Mesenchymal stem cell (in vitro differentiated cells and primary cell): Measurements from ENCODE around the gene MCIDAS.

Experiments
- DNase-seq: peaks from one replicate; pipeline ENCODE4 v3.0.0-alpha.2; 2013
- H2AFZ ChIP-seq: one replicate; pipeline ENCODE4 v1.6.1; 2013; ENCODE audit warnings: low read depth, mild to moderate bottlenecking, control low read depth, inconsistent platforms, low read length, moderate library complexity
- H2AK5ac ChIP-seq: 2 replicates; pipeline ENCODE4 v1.6.1; 2013; ENCODE audit warnings: low read length, moderate library complexity, mild to moderate bottlenecking, inconsistent platforms; ENCODE audit not compliant: severe bottlenecking
- H2BK120ac ChIP-seq: one replicate; pipeline ENCODE4 v1.6.1; 2013; ENCODE audit warnings: low read depth, mild to moderate bottlenecking, inconsistent platforms, low read length, moderate library complexity
- H2BK12ac ChIP-seq, 2 experiments: one replicate each; pipeline ENCODE4 v1.6.1; 2013; ENCODE audit warnings: inconsistent platforms in 2 of 2, low read length in 2 of 2, mild to moderate bottlenecking in 2 of 2, moderate library complexity in 2 of 2, control low read depth in 1 of 2
- H2BK15ac ChIP-seq: one replicate; pipeline ENCODE4 v1.6.1; 2013; ENCODE audit warnings: mild to moderate bottlenecking, low read depth, inconsistent platforms; ENCODE audit not compliant: poor library complexity, severe bottlenecking
- H2BK5ac ChIP-seq: 2 replicates; pipeline ENCODE4 v1.6.1; 2013; ENCODE audit warnings: low read depth, mild to moderate bottlenecking, low read length, control low read depth, inconsistent platforms; ENCODE audit not compliant: poor library complexity, severe bottlenecking
- H3K14ac ChIP-seq, 2 experiments: one replicate each; pipeline ENCODE4 v1.6.1; 2013; ENCODE audit warnings: inconsistent platforms in 2 of 2, low read length in 2 of 2, control low read depth in 1 of 2, mild to moderate bottlenecking in 1 of 2, moderate library complexity in 1 of 2
- H3K18ac ChIP-seq, 2 experiments: one replicate each; pipeline ENCODE4 v1.6.1; 2013; ENCODE audit warnings: inconsistent platforms in 2 of 2, low read length in 2 of 2, control low read depth in 1 of 2, low read depth in 1 of 2, mild to moderate bottlenecking in 1 of 2
- H3K23ac ChIP-seq, 2 experiments: one replicate each; pipeline ENCODE4 v1.6.1; 2013; ENCODE audit warnings: inconsistent platforms in 2 of 2, low read length in 2 of 2, mild to moderate bottlenecking in 2 of 2, moderate library complexity in 2 of 2, control low read depth in 1 of 2
- H3K27ac ChIP-seq: 2 replicates; pipeline ENCODE4 v1.5.1; 2013; ENCODE audit warnings: mild to moderate bottlenecking, moderate library complexity, low read length, control low read depth, inconsistent platforms; ENCODE audit not compliant: poor library complexity, severe bottlenecking
- H3K27me3 ChIP-seq, 2 experiments: 2 replicates each; pipeline versions ENCODE4 v1.6.1 to v1.7.0; 2013; ENCODE audit warnings: low read length in 2 of 2, mild to moderate bottlenecking in 2 of 2, moderate library complexity in 2 of 2, control low read depth in 1 of 2, inconsistent platforms in 1 of 2; ENCODE audit not compliant: control insufficient read depth in 1 of 2, insufficient read depth in 1 of 2
- H3K36me3 ChIP-seq, 2 experiments: 2 replicates each; pipeline versions ENCODE4 v1.6.1 to v1.7.0; 2013; ENCODE audit warnings: low read length in 2 of 2, control low read depth in 1 of 2, inconsistent platforms in 1 of 2, low read depth in 1 of 2, mild to moderate bottlenecking in 1 of 2; ENCODE audit not compliant: insufficient read depth in 2 of 2, control insufficient read depth in 1 of 2
- H3K4ac ChIP-seq, 2 experiments: one replicate each; pipeline ENCODE4 v1.6.1; 2013; ENCODE audit warnings: inconsistent platforms in 2 of 2, low read length in 2 of 2, mild to moderate bottlenecking in 2 of 2, moderate library complexity in 2 of 2, control low read depth in 1 of 2, low read depth in 1 of 2
- H3K4me1 ChIP-seq: 2 replicates; pipeline ENCODE4 v1.6.1; 2013; ENCODE audit warnings: low read depth, low read length, control low read depth; ENCODE audit not compliant: control insufficient read depth, insufficient read depth
- H3K4me2 ChIP-seq: 2 replicates; pipeline ENCODE4 v1.6.1; 2013; ENCODE audit warnings: low read length, mild to moderate bottlenecking, inconsistent platforms; ENCODE audit not compliant: poor library complexity, severe bottlenecking
- H3K4me3 ChIP-seq, 2 experiments: 2 replicates each; pipeline versions ENCODE4 v1.5.1 to v1.7.0; 2013; ENCODE audit warnings: low read length in 2 of 2, mild to moderate bottlenecking in 2 of 2, control low read depth in 1 of 2, low read depth in 1 of 2; ENCODE audit not compliant: insufficient read depth in 1 of 2
- H3K79me1 ChIP-seq: replicated peaks from 2 replicates; pipeline ENCODE4 v1.6.1; 2013; ENCODE audit warnings: mild to moderate bottlenecking, control low read depth, low read length, inconsistent platforms; ENCODE audit not compliant: poor library complexity, severe bottlenecking
- H3K9ac ChIP-seq: 2 replicates; pipeline ENCODE4 v1.7.0; 2013; ENCODE audit warnings: mild to moderate bottlenecking, low read length, moderate library complexity
- H3K9me3 ChIP-seq: 2 replicates; pipeline ENCODE4 v1.7.0; 2013; ENCODE audit warnings: mild to moderate bottlenecking, low read length; ENCODE audit not compliant: control insufficient read depth
- H4K8ac ChIP-seq: one replicate; pipeline ENCODE4 v1.6.1; 2013; ENCODE audit warnings: inconsistent platforms, mild to moderate bottlenecking, low read length, moderate library complexity
- H4K91ac ChIP-seq: one replicate; pipeline ENCODE4 v1.6.1; 2013; ENCODE audit warnings: mild to moderate bottlenecking, low read length, inconsistent platforms
- WGBS: methylation state at CpG from one replicate; pipeline ENCODE4 v1.1.7; 2013; ENCODE audit warnings: mixed read lengths; 5-methylcytosine and 5-hydroxymethylcytosine counted together

Gene MCIDAS

GRCh38 chr5:55211184-55211874 lies 15.8 kb downstream of the MCIDAS start:
- WGBS = 50% methylated on average over 1 of the region's 2 CpGs
- no peak overlapping the region for H2BK15ac ChIP-seq

GRCh38 chr5:55205001-55205400 lies 22.1 kb downstream of the MCIDAS start:
- no peak overlapping the region for H2BK120ac ChIP-seq
- no peak overlapping the region for H4K91ac ChIP-seq
- no peak overlapping the region for H2BK15ac ChIP-seq
- no peak overlapping the region for H3K4ac ChIP-seq
- H3K23ac ChIP-seq = no peak overlapping the region
- no peak overlapping the region for H2AK5ac ChIP-seq
- no peaks in the 10 kb centered on the region for H3K4me1 ChIP-seq
- H3K18ac ChIP-seq = no peak overlapping the region
- 98% methylated on average over 2 of the region's 2 CpGs for WGBS
- H3K4me2 ChIP-seq = no peak overlapping the region
- H2AFZ ChIP-seq = no peak overlapping the region
- H3K9ac ChIP-seq = no peak overlapping the region
- no peak overlapping the region for H3K14ac ChIP-seq
- no peaks in the 10 kb centered on the region for H3K9me3 ChIP-seq
- no peak overlapping the region for H3K27ac ChIP-seq
- peaks cover 10 to 14% of the 10 kb centered on the region in 2 experiments for H3K27me3 ChIP-seq
- no peaks in the 10 kb centered on the region for H3K79me1 ChIP-seq
- no peak for DNase-seq
- H2BK5ac ChIP-seq = no peak overlapping the region
- H3K36me3 ChIP-seq = no peaks in the 10 kb centered on the region
- H2BK12ac ChIP-seq = no peak overlapping the region
- H3K4me3 ChIP-seq = no peak overlapping the region
- no peak overlapping the region for H4K8ac ChIP-seq

More at GRCh38 chr5:55211184-55211874, 15.8 kb downstream of the MCIDAS start:
- Histone ChIP-seq H3K23ac (no peak overlapping the region), H3K9me3 (no peaks in the 10 kb centered on the region), H2BK12ac (no peak overlapping the region), H4K8ac (no peak overlapping the region), H3K36me3 (no peaks in the 10 kb centered on the region), H3K4me3 (no peak overlapping the region), H3K18ac (no peak overlapping the region), H3K27me3 (peaks cover 10 to 11% of the 10 kb centered on the region in 2 experiments), H3K4me1 (no peaks in the 10 kb centered on the region), H4K91ac (no peak overlapping the region), H3K79me1 (no peaks in the 10 kb centered on the region), H2AK5ac (no peak overlapping the region), H3K4me2 (no peak overlapping the region), H3K4ac (no peak overlapping the region), H3K14ac (no peak overlapping the region), H2BK120ac (no peak overlapping the region), H2AFZ (no peak overlapping the region), H2BK5ac (no peak overlapping the region), H3K27ac (no peak overlapping the region), H3K9ac (no peak overlapping the region)
- DNase-seq = no peak

- DNase-seq = no peak
- Histone ChIP-seq H2BK5ac (no peak overlapping the region), H2BK12ac (no peak overlapping the region), H2AK5ac (no peak overlapping the region), H3K23ac (no peak overlapping the region), H4K91ac (no peak overlapping the region), H3K9ac (no peak overlapping the region), H3K27me3 (peaks cover 37 to 55% of the 10 kb centered on the region in 2 experiments), H3K9me3 (no peaks in the 10 kb centered on the region), H3K18ac (no peak overlapping the region), H3K4me2 (no peak overlapping the region), H3K14ac (no peak overlapping the region), H2BK120ac (no peak overlapping the region), H2BK15ac (no peak overlapping the region), H3K27ac (no peak overlapping the region), H3K4ac (no peak overlapping the region), H2AFZ (no peak overlapping the region), H4K8ac (no peak overlapping the region), H3K36me3 (no peaks in the 10 kb centered on the region), H3K79me1 (no peaks in the 10 kb centered on the region), H3K4me3 (no peak overlapping the region), H3K4me1 (no peaks in the 10 kb centered on the region)
- WGBS = no CpG with 5 or more reads among the region's 2 CpGs
Measured at GRCh38 chr5:55191165-55191564, 36.0 kb downstream of the MCIDAS start.

GRCh38 chr5:55188656-55189540 lies 38.2 kb downstream of the MCIDAS start:
- H2BK15ac ChIP-seq = no peak overlapping the region
- H3K14ac ChIP-seq = no peak overlapping the region
- peaks cover 44 to 55% of the 10 kb centered on the region in 2 experiments for H3K27me3 ChIP-seq
- H2BK120ac ChIP-seq = no peak overlapping the region
- no peak for DNase-seq
- H4K8ac ChIP-seq = no peak overlapping the region
- H3K23ac ChIP-seq = no peak overlapping the region
- no peaks in the 10 kb centered on the region for H3K79me1 ChIP-seq
- H3K4me2 ChIP-seq = no peak overlapping the region
- H3K9ac ChIP-seq = no peak overlapping the region
- H3K4ac ChIP-seq = no peak overlapping the region
- H3K4me1 ChIP-seq = no peaks in the 10 kb centered on the region
- H2BK12ac ChIP-seq = no peak overlapping the region
- WGBS = 68% methylated on average over 5 of the region's 6 CpGs
- H2BK5ac ChIP-seq = no peak overlapping the region
- H3K36me3 ChIP-seq = no peaks in the 10 kb centered on the region
- H2AK5ac ChIP-seq = no peak overlapping the region
- no peak overlapping the region for H3K27ac ChIP-seq
- no peak overlapping the region for H2AFZ ChIP-seq
- H3K4me3 ChIP-seq = no peak overlapping the region
- H3K9me3 ChIP-seq = no peaks in the 10 kb centered on the region
- no peak overlapping the region for H3K18ac ChIP-seq
- H4K91ac ChIP-seq = no peak overlapping the region
